Osteocyte (in vitro differentiated cells): ENCODE data around the gene PITX1. TPM values are rescaled to one million over a fixed set of nuclear protein-coding genes. Genes with fewer than 3 reads are reported as not detected.

Experiments used
- DNase-seq: peaks from one replicate; pipeline ENCODE4 v3.0.0; 2021; ENCODE audit warnings: mixed read lengths; ENCODE audit not compliant: unreplicated experiment; ENCODE audit errors: extremely low spot score
- H3K27ac Mint-ChIP-seq: one replicate; pipeline ENCODE4 v1.8.0; 2021; ENCODE audit warnings: mild to moderate bottlenecking, mixed read lengths; ENCODE audit not compliant: unreplicated experiment
- H3K27me3 Mint-ChIP-seq: one replicate; pipeline ENCODE4 v1.8.0; 2021; ENCODE audit warnings: mixed read lengths; ENCODE audit not compliant: unreplicated experiment
- H3K36me3 Mint-ChIP-seq: one replicate; pipeline ENCODE4 v1.8.0; 2021; ENCODE audit warnings: mixed read lengths; ENCODE audit not compliant: unreplicated experiment
- H3K4me1 Mint-ChIP-seq: one replicate; pipeline ENCODE4 v1.8.0; 2021; ENCODE audit warnings: mixed read lengths; ENCODE audit not compliant: unreplicated experiment
- H3K4me3 Mint-ChIP-seq: one replicate; pipeline ENCODE4 v1.8.0; 2021; ENCODE audit warnings: mild to moderate bottlenecking, moderate library complexity, mixed read lengths; ENCODE audit not compliant: unreplicated experiment
- H3K9me3 Mint-ChIP-seq: one replicate; pipeline ENCODE4 v1.8.0; 2021; ENCODE audit warnings: mixed read lengths; ENCODE audit not compliant: unreplicated experiment
- total RNA-seq: library from RNA; stranded (reverse); gene quantifications from 2 replicates; pipeline ENCODE4 v1.2.1, GENCODE V29; 2021
- TF ChIP-seq, protein P1 (sequence below): fragments of 200-600 bp; sonication (generic); IDR thresholded peaks from 2 replicates; pipeline ENCODE4 v1.5.0; 2021; ENCODE audit warnings: antibody characterized with exemption, mild to moderate bottlenecking, moderate library complexity

PITX1 gene
- total RNA-seq, 1 donor from 2014 or later, result 0.13 TPM

DNA sequence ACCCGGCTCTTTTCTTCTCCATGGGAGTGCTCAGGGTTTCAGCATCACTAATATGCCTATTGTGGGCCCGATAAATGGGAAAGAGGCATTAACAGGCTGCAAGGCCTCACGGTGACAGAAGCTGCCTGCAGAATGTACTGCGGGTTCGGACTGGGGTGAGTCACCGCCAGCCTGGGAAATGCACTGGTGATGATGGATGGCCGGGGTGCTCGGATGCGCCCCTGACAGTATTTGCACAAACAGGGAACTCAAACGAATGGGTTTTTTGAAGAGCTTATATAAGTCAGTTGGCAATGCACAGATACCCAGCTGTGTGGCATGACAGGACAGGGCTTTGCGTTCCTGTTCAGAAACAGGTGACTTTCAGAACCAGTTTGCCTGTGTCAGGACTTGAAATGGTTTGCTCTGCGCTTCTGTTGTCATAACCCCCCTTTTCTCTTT lies 42.0 kb upstream of the PITX1 start:
- TF ChIP-seq, protein P1, sequence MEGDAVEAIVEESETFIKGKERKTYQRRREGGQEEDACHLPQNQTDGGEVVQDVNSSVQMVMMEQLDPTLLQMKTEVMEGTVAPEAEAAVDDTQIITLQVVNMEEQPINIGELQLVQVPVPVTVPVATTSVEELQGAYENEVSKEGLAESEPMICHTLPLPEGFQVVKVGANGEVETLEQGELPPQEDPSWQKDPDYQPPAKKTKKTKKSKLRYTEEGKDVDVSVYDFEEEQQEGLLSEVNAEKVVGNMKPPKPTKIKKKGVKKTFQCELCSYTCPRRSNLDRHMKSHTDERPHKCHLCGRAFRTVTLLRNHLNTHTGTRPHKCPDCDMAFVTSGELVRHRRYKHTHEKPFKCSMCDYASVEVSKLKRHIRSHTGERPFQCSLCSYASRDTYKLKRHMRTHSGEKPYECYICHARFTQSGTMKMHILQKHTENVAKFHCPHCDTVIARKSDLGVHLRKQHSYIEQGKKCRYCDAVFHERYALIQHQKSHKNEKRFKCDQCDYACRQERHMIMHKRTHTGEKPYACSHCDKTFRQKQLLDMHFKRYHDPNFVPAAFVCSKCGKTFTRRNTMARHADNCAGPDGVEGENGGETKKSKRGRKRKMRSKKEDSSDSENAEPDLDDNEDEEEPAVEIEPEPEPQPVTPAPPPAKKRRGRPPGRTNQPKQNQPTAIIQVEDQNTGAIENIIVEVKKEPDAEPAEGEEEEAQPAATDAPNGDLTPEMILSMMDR, result no peak
- H3K9me3 Mint-ChIP-seq, result peaks cover 4% of the 10 kb centered on the region
- no peak overlapping the region for H3K27ac Mint-ChIP-seq
- peaks cover 59% of the 10 kb centered on the region for H3K27me3 Mint-ChIP-seq
- no peaks in the 10 kb centered on the region for H3K4me1 Mint-ChIP-seq
- DNase-seq, result no peak
- no peak overlapping the region for H3K4me3 Mint-ChIP-seq
- no peaks in the 10 kb centered on the region for H3K36me3 Mint-ChIP-seq

DNA sequence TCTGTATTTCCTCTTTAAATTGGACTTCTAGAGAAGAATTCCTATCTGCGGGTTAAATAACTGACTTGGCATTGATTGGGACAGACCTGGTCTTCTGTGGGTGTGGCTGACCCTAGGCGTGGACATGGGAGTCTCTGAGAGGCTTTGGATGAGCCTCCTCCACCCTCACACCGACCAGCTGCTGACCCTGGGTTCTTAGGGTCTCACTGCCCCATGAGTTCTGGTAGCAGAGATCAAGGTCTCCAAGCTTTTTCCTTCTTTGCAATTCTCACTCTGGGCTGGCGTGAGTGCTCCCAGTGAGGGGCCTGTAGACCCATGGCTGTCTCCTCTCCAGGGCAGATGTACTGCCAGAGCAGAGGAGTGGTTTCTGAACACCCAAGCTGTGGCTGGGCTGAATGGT lies 41.6 kb upstream of the PITX1 start:
- H3K9me3 Mint-ChIP-seq, result no peaks in the 10 kb centered on the region
- no peaks in the 10 kb centered on the region for H3K4me1 Mint-ChIP-seq
- no peak for DNase-seq
- TF ChIP-seq, protein P1, result no peak
- peaks cover 59% of the 10 kb centered on the region for H3K27me3 Mint-ChIP-seq
- no peak overlapping the region for H3K4me3 Mint-ChIP-seq
- H3K36me3 Mint-ChIP-seq, result no peaks in the 10 kb centered on the region
- H3K27ac Mint-ChIP-seq, result no peak overlapping the region

DNA sequence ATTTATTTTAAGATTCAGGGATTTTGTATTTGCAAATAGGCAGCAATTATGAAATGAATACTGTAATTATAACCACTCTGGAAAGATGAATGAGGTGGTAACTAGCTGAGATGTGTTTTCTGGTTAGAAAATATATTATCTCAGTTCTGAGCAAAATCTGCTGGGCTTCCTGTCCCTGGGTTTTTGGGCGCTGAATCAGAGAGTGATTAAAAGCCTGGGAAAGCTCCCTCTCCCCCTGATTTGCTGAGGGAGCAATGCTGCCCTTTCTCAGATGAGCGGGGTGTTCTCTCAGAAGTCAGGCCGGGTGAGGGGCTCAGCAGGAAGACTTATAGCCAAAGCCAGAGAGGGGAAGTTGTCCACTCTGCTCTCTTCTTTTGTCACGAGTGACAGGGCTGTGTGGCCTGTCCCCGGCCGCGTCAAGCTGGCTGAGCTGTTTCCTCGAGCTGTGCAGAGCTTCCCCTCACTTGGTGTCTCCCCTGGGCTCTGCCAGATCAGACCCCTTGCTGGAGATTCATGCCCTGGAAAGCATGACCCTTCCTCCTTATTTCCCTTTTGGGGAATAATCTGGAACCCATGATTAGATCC lies 39.8 kb upstream of the PITX1 start:
- H3K27ac Mint-ChIP-seq, result no peak overlapping the region
- no peak overlapping the region for H3K4me3 Mint-ChIP-seq
- TF ChIP-seq, protein P1, result no peak
- DNase-seq, result no peak
- no peaks in the 10 kb centered on the region for H3K36me3 Mint-ChIP-seq
- H3K9me3 Mint-ChIP-seq, result no peaks in the 10 kb centered on the region
- H3K27me3 Mint-ChIP-seq, result peaks cover 60% of the 10 kb centered on the region
- H3K4me1 Mint-ChIP-seq, result no peaks in the 10 kb centered on the region

DNA sequence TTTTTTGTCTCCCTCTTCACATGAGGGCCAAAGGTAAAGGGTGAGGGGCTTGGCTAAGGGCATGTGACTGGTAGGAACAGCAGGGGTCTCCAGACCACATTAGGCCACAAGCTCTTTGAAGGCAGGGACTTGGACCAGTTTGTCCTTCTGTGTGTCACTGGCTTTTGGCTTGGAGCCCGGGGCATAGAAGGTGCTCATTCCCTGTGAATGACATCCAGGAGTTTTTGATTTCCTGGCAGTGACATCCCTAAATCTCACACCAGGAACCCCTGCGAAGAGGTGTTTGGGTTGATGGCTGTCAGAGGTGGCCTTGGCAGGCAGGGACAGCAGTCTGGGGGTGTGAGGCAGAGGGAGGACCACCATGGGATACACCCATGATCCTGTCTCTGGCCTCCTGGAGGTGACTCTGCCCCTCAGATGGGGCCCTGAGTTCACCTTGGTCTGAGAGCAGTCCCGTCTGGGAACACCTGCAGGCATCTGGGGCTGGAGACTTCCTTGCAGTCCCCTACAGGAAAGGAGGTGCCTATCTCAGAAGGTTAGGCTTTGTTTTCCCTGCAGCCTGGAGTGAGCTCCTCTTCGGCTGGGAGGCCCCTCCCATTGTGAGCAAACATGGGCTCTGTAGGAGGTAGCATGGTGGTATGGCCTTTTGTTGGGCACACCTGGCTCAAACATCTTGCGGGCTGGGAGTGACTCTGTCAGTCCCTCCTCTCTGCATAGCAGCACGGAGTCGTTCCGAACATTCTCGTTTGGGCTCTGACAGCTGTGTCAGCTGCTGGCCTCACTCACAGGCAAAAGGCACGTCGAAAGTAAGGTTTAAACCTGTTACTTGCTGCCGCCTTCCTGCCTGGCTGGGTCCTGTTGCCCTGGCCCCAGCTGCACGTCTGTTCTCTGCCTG lies 38.6 kb upstream of the PITX1 start:
- no peaks in the 10 kb centered on the region for H3K4me1 Mint-ChIP-seq
- H3K36me3 Mint-ChIP-seq, result no peaks in the 10 kb centered on the region
- H3K4me3 Mint-ChIP-seq, result no peak overlapping the region
- no peak for DNase-seq
- TF ChIP-seq, protein P1, result no peak
- peaks cover 52% of the 10 kb centered on the region for H3K27me3 Mint-ChIP-seq
- H3K9me3 Mint-ChIP-seq, result no peaks in the 10 kb centered on the region
- no peak overlapping the region for H3K27ac Mint-ChIP-seq

DNA sequence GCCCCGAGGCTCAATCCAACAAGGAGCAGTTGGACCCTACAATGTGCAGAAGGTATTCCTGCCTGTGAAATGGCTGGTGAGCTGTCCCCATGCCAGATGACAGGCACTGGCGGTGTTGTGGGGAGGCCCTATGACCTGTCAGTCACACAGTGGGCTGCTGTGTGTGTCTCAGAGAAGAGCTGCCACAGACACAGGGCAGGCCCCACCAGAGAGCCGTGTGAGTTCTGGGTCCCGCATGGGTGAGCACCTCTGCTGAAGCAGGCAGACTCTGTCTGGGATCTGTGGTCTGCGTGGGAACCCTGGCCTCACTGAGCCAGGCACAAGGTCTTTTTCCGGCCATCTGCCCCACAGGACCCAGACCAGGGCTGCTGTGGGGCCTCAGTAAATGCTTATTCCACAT lies 37.3 kb upstream of the PITX1 start:
- TF ChIP-seq, protein P1, result no peak
- Mint-ChIP-seq H3K9me3 (no peaks in the 10 kb centered on the region), H3K4me1 (no peaks in the 10 kb centered on the region), H3K27ac (no peak overlapping the region), H3K36me3 (no peaks in the 10 kb centered on the region), H3K4me3 (no peak overlapping the region), H3K27me3 (peaks cover 53% of the 10 kb centered on the region)
- DNase-seq, result no peak
